HEK293T (cell line): ENCODE measurements around the gene RBMS2.
A peak's percentile ranks its signal among the peaks of the same experiment; 100 is the strongest.

ENCODE experiments used
- CTCF ChIA-PET: fragments of 350-600 bp; formaldehyde crosslinking; extraction: SDS; loops from one replicate; lab custom pipeline; 2021; ENCODE audit warnings: antibody characterized with exemption, inconsistent platforms; lab: Yijun Ruan, JAX
- POLR2A ChIA-PET: fragments of 350-600 bp; formaldehyde crosslinking; extraction: SDS; loops from one replicate; lab custom pipeline; 2020; ENCODE audit warnings: antibody characterized with exemption, inconsistent platforms; lab: Yijun Ruan, JAX
- DNase-seq: peaks from one replicate; pipeline ENCODE4 v3.0.0; 2012; ENCODE audit warnings: mixed read lengths; ENCODE audit errors: extremely low spot score
- ARNT ChIP-seq: fragments of 450-650 bp; IDR thresholded peaks from 2 replicates; pipeline ENCODE4 v1.6.1; 2017; ENCODE audit warnings: mild to moderate bottlenecking
- BHLHE40 ChIP-seq: fragments of 450-650 bp; IDR thresholded peaks from 2 replicates; pipeline ENCODE4 v1.6.1; 2016; ENCODE audit warnings: mild to moderate bottlenecking, moderate library complexity, borderline replicate concordance
- CTBP1 ChIP-seq: fragments of 450-650 bp; IDR thresholded peaks from 2 replicates; pipeline ENCODE4 v1.6.1; 2016; ENCODE audit warnings: borderline replicate concordance
- ELF4 ChIP-seq: fragments of 450-650 bp; IDR thresholded peaks from 2 replicates; pipeline ENCODE4 v1.6.1; 2017; ENCODE audit warnings: antibody characterized with exemption
- FOXA1 ChIP-seq: fragments of 450-650 bp; IDR thresholded peaks from 2 replicates; pipeline ENCODE4 v1.6.1; 2016; ENCODE audit warnings: mild to moderate bottlenecking
- FOXK2 ChIP-seq: fragments of 450-650 bp; IDR thresholded peaks from 2 replicates; pipeline ENCODE4 v1.6.1; 2016; ENCODE audit warnings: mild to moderate bottlenecking
- FOXM1 ChIP-seq: fragments of 450-650 bp; IDR thresholded peaks from 2 replicates; pipeline ENCODE4 v1.6.1; 2017; ENCODE audit warnings: mild to moderate bottlenecking, borderline replicate concordance
- HDGF ChIP-seq: fragments of 450-650 bp; IDR thresholded peaks from 2 replicates; pipeline ENCODE4 v1.6.1; 2017; ENCODE audit warnings: antibody characterized with exemption, borderline replicate concordance
- L3MBTL2 ChIP-seq: fragments of 450-650 bp; conservative IDR thresholded peaks from 2 replicates; pipeline ENCODE4 v1.6.1; 2016; ENCODE audit warnings: mild to moderate bottlenecking
- LEF1 ChIP-seq: fragments of 450-650 bp; IDR thresholded peaks from 2 replicates; pipeline ENCODE4 v1.6.1; 2017; ENCODE audit warnings: mild to moderate bottlenecking, borderline replicate concordance
- NFRKB ChIP-seq: fragments of 450-650 bp; IDR thresholded peaks from 2 replicates; pipeline ENCODE4 v1.6.1; 2016; ENCODE audit warnings: mild to moderate bottlenecking, moderate library complexity
- SP1 ChIP-seq: fragments of 450-650 bp; IDR thresholded peaks from 2 replicates; pipeline ENCODE4 v1.6.1; 2017
- SUZ12 ChIP-seq: fragments of 450-650 bp; IDR thresholded peaks from 2 replicates; pipeline ENCODE4 v1.6.1; 2016; ENCODE audit warnings: mild to moderate bottlenecking
- TARDBP ChIP-seq: fragments of 450-650 bp; IDR thresholded peaks from 2 replicates; pipeline ENCODE4 v1.6.1; 2016
- ZNF384 ChIP-seq: fragments of 450-650 bp; IDR thresholded peaks from 2 replicates; pipeline ENCODE4 v1.6.1; 2016
- TF ChIP-seq, protein P1 (sequence below): fragments of 450-650 bp; IDR thresholded peaks from 2 replicates; pipeline ENCODE4 v1.6.1; 2016

Gene RBMS2

DNA sequence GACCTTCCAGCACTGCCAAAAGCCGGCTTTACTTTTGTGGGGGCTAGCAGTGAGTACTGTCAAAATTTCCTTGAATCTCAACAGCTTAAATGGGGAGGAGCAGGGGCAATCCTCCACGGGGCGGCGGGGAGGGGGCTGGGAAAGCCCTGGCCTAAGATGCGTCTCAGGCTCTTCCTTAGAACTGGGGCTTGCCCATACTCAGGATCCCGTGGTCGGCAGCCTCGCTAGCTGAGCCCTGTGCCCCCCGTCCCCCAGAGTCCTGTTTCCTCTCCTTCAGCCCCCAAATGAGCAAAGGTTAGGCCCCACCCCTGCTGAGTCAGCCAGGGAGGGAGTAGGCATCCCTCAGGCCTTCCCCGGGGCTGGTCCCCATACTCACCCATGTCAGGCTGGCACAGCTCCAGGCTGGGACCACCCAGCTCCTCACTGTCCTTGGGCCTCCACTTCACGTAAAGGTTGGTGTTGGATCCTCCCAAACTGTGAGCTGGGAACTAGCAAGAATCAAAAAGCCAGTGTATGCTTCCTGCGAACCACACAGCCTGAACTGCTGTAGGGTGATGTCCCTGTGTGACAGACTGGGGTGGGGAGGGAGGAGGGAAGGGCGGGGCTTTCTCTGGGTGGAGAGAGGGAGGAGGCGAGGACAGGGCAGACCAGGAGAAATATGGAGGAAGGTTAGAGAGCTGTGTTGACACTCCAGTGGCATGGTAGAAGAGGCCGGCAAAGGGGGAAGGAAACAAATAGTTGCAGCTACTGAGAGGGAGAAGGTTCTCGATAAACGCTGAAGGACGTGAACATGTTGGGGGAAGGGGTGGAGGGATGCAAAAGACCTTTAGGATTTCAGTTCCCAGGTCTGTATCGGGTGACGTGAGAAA lies 114.4 kb downstream of the RBMS2 start:
- peak; percentile 71 for DNase-seq
- ChIA-PET POLR2A (interaction anchor here (0.5 to 4.2 kb wide), 19 partner anchors 8 to 662 kb away, joined by 3 to 42 read pairs (median 4); partner anchors contain the start of genes ATP5F1B, CS, NACA and PTGES3), CTCF (interaction anchor here (0.6 to 2.8 kb wide), 31 partner anchors 8 to 488 kb away, joined by 3 to 31 read pairs (median 4); partner anchors contain the start of genes ATP5F1B, PTGES3, RBMS2 and STAT6)
- TF ChIP-seq ZNF384, result no peak
- TF ChIP-seq, protein P1, sequence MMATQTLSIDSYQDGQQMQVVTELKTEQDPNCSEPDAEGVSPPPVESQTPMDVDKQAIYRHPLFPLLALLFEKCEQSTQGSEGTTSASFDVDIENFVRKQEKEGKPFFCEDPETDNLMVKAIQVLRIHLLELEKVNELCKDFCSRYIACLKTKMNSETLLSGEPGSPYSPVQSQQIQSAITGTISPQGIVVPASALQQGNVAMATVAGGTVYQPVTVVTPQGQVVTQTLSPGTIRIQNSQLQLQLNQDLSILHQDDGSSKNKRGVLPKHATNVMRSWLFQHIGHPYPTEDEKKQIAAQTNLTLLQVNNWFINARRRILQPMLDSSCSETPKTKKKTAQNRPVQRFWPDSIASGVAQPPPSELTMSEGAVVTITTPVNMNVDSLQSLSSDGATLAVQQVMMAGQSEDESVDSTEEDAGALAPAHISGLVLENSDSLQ, result peak; percentile 83
- no peak for TF ChIP-seq FOXM1
- no peak for TF ChIP-seq ARNT
- TF ChIP-seq HDGF, result no peak

DNA sequence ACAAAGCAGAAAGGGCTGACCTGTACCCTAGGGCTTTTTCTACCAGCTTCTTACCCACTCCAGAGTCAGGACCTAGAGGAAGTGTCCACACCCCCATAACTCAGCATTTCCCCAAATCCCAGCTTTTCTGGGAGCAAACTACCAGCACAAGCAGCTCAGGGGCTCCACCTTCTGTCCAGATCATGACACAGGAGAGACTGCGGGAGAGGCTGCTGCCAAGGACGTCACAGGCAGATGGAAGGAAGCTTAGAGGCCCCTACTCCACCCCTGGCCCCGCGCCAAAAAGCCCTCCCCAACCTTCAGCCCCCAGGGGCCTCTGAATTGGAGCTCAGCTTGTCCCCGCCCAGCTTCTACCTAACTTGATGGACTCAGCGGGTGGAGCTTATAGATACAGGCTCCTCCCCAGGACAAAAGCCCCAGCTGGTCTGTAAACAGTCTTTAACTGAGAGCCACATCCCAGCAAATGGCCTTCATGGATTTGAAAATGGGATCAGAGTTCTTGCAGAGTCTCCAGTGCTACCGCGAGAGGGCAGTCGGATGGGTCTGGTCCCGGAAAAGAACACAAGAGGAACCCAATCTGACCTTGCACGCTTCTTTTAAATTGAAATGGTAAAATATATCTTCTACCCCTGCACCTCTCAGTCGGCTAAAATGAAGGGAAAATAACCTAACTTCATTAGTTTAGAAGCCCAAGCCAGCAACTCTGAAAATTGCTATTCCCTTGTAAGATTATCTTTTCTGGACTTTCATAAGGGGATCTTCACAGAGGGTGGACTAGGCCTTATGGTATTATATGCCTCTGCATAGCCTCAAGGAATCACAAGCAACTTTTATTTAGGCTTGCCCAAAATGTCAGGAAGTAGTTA lies 115.3 kb downstream of the RBMS2 start:
- CTCF ChIA-PET, result interaction anchor here (0.5 to 2.8 kb wide), 38 partner anchors 9 to 799 kb away, joined by 3 to 31 read pairs (median 4); partner anchors contain the start of genes ATP5F1B, PTGES3, RBMS2 and STAT6
- TF ChIP-seq HDGF (0 out of 2 replicates have a peak, but pooled peaks have one; percentile 82), FOXM1 (peak; percentile 89; the same call in 1 of the 2 replicates), FOXK2 (no peak; the same call in 1 of the 2 replicates), TARDBP (no peak), NFRKB (no peak)
- TF ChIP-seq, protein P1, result peak; percentile 87

DNA sequence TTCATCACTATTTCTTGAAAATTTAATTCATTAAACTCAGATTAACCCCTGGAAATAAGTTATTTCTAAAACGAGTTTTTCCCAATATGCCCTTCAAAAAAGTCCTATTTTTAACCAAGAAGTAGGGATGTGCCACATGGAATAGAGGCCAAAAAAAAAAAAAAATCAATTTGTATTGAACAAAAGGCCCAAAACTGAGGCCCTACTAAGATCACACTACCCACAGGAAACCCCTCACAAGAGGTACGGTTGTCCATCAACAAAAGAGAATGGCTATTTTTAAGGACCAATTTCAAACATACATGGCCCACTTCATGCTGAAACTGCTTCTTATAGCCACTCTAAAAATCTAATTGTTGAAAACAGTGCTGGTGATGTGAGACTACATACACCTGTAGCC lies 116.0 kb downstream of the RBMS2 start:
- CTCF ChIA-PET, result interaction anchor here (1.3 to 2.8 kb wide), 2 partner anchors 25 to 49 kb away, joined by 4 to 31 read pairs; partner anchors contain the start of gene PTGES3
- TF ChIP-seq ELF4 (no peak), FOXK2 (no peak), FOXM1 (no peak)
- POLR2A ChIA-PET, result interaction anchor here (0.9 kb wide), 1 partner anchor 51 kb away, joined by 3 read pairs; the partner anchor contains the start of gene PTGES3
- no peak for DNase-seq

More for the DNA sequence above, 115.3 kb downstream of the RBMS2 start:
- POLR2A ChIA-PET, result interaction anchor here (0.5 to 4.2 kb wide), 19 partner anchors 9 to 663 kb away, joined by 3 to 42 read pairs (median 4); partner anchors contain the start of genes ATP5F1B, CS, NACA and PTGES3
- peak; percentile 92 for DNase-seq

DNA sequence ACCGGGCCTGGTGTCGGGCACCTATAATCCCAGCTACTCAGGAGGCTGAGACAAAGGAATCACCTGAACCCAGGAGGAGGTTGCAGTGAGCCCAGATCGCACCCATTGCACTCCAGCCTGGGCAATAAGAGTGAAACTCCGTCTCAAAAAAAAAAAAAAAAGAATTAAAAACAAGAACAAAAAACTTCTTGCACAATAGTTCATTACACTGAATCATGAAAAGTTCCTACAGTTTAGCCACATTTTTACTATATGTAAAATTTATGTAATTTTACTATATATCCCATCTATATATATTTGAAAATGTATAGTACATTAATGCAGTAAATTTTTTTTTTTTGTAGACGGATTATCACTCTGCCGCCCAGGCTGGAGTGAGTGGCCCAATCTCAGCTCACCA lies 119.6 kb downstream of the RBMS2 start:
- POLR2A ChIA-PET, result no interaction called here
- no peak for TF ChIP-seq FOXM1
- TF ChIP-seq BHLHE40, result no peak
- TF ChIP-seq TARDBP, result no peak
- TF ChIP-seq, protein P1, result no peak
- no peak for TF ChIP-seq NFRKB
- no peak for TF ChIP-seq FOXK2
- TF ChIP-seq LEF1, result no peak
- TF ChIP-seq ARNT, result no peak
- TF ChIP-seq CTBP1, result no peak
- TF ChIP-seq ELF4, result no peak
- TF ChIP-seq HDGF, result no peak
- no peak for TF ChIP-seq FOXA1
- no peak for TF ChIP-seq SUZ12
- no peak for TF ChIP-seq SP1
- TF ChIP-seq L3MBTL2, result no peak
- DNase-seq, result no peak
- CTCF ChIA-PET, result no interaction called here

DNA sequence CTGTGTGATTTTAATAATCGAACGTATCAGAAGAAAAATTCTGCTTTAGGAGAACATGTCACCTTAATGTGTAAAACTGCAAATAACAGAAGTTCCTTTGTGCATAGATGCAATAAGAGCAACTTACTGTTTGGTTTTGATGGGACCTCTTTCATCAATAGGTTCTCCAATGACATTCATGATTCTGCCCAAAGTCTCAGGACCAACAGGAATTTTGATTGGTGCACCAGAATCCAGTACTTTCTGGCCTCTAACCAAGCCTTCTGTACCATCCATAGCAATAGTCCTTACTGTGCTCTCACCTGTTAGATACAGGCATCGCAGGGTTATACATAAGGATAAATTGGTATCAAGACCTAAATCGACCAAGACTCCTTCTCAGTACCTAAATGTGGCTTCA lies 123.0 kb downstream of the RBMS2 start:
- ChIA-PET CTCF (interaction anchor here (2.6 kb wide), 1 partner anchor 8 kb away, joined by 14 read pairs; no protein-coding TSS in a partner anchor), POLR2A (interaction anchor here (0.6 to 3.0 kb wide), 6 partner anchors 9 to 81 kb away, joined by 3 to 34 read pairs (median 6); partner anchors contain the start of genes NACA and PTGES3)
- DNase-seq, result no peak
- no peak for TF ChIP-seq BHLHE40
